Thyroid gland (tissue), 4 donors: ENCODE measurements around the gene HEXD. TPM values are rescaled to one million over a fixed set of nuclear protein-coding genes. Genes with fewer than 3 reads are reported as not detected.
A peak's percentile ranks its signal among the peaks of the same experiment; 100 is the strongest.
"Not testable (repeated sequence)": the region's sequence is repeated elsewhere in the genome, so short reads cannot be mapped to it uniquely, and the experiment has no call there.

Experiments used
- DNase-seq, 2 donors: peaks; one replicate each; pipeline ENCODE4 v3.0.0-alpha.2; 2019
- H3K27ac ChIP-seq, 3 donors: fragments of 200-600 bp; sonication (generic); 1 replicate in 2 of 3; 2 replicates in 1 of 3; pipeline ENCODE4 v1.5.1; 2016 to 2019; ENCODE audit warnings: mild to moderate bottlenecking in 1 of 3, moderate library complexity in 1 of 3
- H3K27me3 ChIP-seq: fragments of 200-600 bp; sonication (generic); one replicate; pipeline ENCODE4 v1.5.1; 2019
- H3K36me3 ChIP-seq, 2 donors: fragments of 200-600 bp; sonication (generic); one replicate each; pipeline ENCODE4 v1.5.1; 2016 to 2019
- H3K4me1 ChIP-seq, 2 donors: fragments of 200-600 bp; sonication (generic); one replicate each; pipeline ENCODE4 v1.5.1; 2017 to 2019
- H3K4me3 ChIP-seq, 3 donors: fragments of 200-600 bp; sonication (generic); replicated peaks in 1 of 3; 1 replicate in 2 of 3; 2 replicates in 1 of 3; pipeline ENCODE4 v1.5.1; 2016; ENCODE audit warnings: mild to moderate bottlenecking in 1 of 3
- H3K9me3 ChIP-seq: fragments of 200-600 bp; sonication (generic); one replicate; pipeline ENCODE4 v1.5.1; 2017
- CTCF ChIP-seq, 6 experiments: fragments of 200-600 bp in 3 of 6; fragments of 450-650 bp in 3 of 6; sonication (generic) in 3 of 6; IDR thresholded peaks; one replicate each; pipeline ENCODE4 v1.5.1; 2016 to 2019; ENCODE audit warnings: antibody characterized with exemption in 6 of 6, mild to moderate bottlenecking in 2 of 6, inconsistent platforms in 1 of 6, moderate library complexity in 1 of 6
- POLR2A ChIP-seq, 2 donors: fragments of 450-650 bp; IDR thresholded peaks; one replicate each; pipeline ENCODE4 v1.6.1; 2017; ENCODE audit warnings: antibody characterized with exemption in 2 of 2, mild to moderate bottlenecking in 2 of 2, moderate library complexity in 1 of 2
- WGBS, 2 donors: methylation state at CpG; one replicate each; pipeline ENCODE4 v1.1.5; 2017; 5-methylcytosine and 5-hydroxymethylcytosine counted together
- intact Hi-C: fragments of 100-400 bp; cut with DNase I; formaldehyde crosslinking; loops from one replicate; pipeline ENCODE4 v1.15.1; 2023
- total RNA-seq, 4 donors: library from RNA; depleted of rRNA; stranded (reverse); fragments of >200 nt; gene quantifications; one replicate each; pipeline ENCODE4 v1.2.3, GENCODE V29; 2016

The HEXD gene
- total RNA-seq, 4 donors from 2014 or later, result 33.2 to 72.7 (median 40.9) TPM

DNA sequence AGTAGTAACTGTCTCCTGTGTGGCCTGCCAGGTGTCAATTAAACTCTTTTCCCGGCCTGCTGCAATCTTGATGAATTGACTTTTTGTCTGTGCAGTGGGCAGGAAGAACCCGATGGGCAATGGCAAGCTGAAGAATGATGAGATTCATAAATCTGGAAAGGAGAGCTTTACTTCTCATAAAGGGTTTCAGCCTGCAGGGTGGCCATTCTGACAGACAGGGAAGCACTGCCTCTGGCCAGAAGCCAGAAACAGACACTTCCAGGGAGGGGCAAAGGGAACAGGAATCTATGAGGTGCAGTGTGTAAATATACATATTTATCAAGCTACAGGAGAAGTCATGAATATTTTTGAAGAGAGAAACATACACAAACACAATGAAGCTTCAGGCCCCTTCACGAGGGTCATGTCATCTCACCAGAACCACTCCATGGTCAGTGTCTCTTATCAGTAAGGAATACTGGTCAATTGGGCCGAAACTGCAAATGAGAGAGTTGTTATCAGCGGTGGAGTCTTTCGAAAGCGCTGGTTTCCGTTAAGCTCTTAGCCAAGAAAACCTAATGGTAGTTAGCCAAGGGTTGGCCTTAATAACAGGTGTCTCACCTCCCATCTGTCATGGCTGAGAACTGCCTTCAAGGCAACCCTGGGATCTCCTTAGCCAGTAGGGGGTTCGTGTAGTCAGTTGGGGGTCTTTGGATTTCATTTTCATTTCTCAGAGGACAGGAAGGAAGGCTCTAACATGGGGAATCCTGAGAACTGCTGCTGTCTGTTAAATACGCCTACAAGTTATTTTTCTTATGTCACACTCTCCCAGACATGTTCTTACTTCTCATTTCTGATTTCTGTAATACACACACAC, 39.2 kb downstream of the HEXD start:
- Histone ChIP-seq H3K27me3 (no peaks in the 10 kb centered on the region), H3K36me3 (peaks cover 9 to 17% of the 10 kb centered on the region in 2 donors), H3K9me3 (no peaks in the 10 kb centered on the region), H3K27ac (peak overlapping the region; percentile 98 to 100 (median 100)), H3K4me1 (peaks cover 13 to 31% of the 10 kb centered on the region in 2 donors), H3K4me3 (peak overlapping the region in 2 of 3 donors; percentile 78 to 99)
- intact Hi-C loops, result no loop called here
- no peak for DNase-seq
- TF ChIP-seq CTCF (IDR thresholded peaks at IDR 0.05) (no peak), POLR2A (IDR thresholded peaks at IDR 0.05) (no peak)
- WGBS, 2 donors, result 66 to 71% methylated on average over 10 of the region's 10 CpGs

DNA sequence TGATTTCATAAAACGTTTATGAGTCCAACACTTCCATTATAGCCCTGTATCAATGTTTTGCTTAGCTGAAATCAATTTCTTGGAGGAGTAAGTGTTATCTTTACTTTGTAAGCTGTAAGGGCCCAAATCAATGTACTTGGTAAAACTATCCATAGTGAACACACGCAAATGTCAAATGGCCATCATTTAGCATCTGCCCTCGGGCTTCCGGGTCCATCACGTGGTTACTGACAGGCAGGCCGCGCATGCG, 39.7 kb downstream of the HEXD start:
- Histone ChIP-seq H3K27me3 (no peaks in the 10 kb centered on the region), H3K36me3 (peaks cover 12 to 18% of the 10 kb centered on the region in 2 donors), H3K4me3 (peak overlapping the region; percentile 76 to 99 (median 78)), H3K4me1 (peaks cover 13 to 26% of the 10 kb centered on the region in 2 donors), H3K27ac (peak overlapping the region; percentile 98 to 100 (median 100)), H3K9me3 (no peaks in the 10 kb centered on the region)
- DNase-seq, result peak in 1 of 2 donors; percentile 91
- WGBS, 2 donors, result 1 to 2% methylated on average over 8 of the region's 8 CpGs
- TF ChIP-seq POLR2A (IDR thresholded peaks at IDR 0.05), result no peak
- intact Hi-C loops, result no loop called here

GRCh38 chr17:82458179-82458884, 40.2 kb downstream of the HEXD start, which contains the start of gene NARF:
NARF (plus strand) TSS chr17:82458741; CDS start chr17:82458804, 63 bp downstream.
- Histone ChIP-seq H3K4me1 (peaks cover 13 to 22% of the 10 kb centered on the region in 2 donors), H3K4me3 (peak within 1 kb of the TSS; percentile 76 to 99 (median 79)), H3K27me3 (no peaks in the 10 kb centered on the region), H3K36me3 (peaks cover 13 to 23% of the 10 kb centered on the region in 2 donors), H3K9me3 (no peaks in the 10 kb centered on the region), H3K27ac (peak within 1 kb of the TSS; percentile 98 to 100 (median 100))
- WGBS, 2 donors, result 1% methylated on average over 22 to 25 of the region's 85 CpGs
- peak; percentile 98 for DNase-seq
- TF ChIP-seq POLR2A (IDR thresholded peaks at IDR 0.05) (peak; percentile 90 to 96), CTCF (IDR thresholded peaks at IDR 0.05) (no peak)
- intact Hi-C loops, result no loop called here

DNA sequence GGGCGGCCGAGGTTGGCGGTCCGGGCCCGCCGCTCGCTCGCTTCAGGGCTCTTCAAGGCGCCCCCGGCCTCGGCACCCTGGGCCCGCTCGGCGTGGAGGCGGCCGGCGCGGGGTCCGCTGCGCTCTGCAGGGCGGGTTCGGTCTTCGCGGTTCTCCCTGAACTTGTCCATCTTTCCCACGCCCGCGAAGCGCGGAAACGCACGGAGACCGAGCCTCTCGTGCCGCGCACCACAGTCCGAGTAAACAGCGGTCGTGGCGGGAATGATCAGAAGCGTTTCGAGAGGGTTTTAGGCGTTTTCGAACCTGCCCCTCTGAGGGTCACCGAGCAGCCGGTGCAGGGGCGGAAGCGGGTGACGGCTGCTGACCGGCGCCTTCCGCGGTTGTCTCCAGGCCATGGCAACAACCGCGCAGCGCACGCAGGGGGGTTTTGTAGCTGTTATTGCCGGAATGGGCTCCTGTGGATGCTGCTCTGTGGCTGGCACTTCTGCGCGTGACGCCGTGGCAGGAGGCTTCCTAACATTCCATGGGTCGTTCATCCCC, 40.8 kb downstream of the HEXD start:
- Histone ChIP-seq H3K27me3 (no peaks in the 10 kb centered on the region), H3K36me3 (peaks cover 14 to 29% of the 10 kb centered on the region in 2 donors), H3K9me3 (no peaks in the 10 kb centered on the region), H3K27ac (peak overlapping the region; percentile 39 to 100 (median 50)), H3K4me1 (peaks cover 13 to 19% of the 10 kb centered on the region in 2 donors), H3K4me3 (peak overlapping the region; percentile 41 to 99 (median 79))
- peak; percentile 40 to 44 for DNase-seq
- TF ChIP-seq POLR2A (IDR thresholded peaks at IDR 0.05) (no peak), CTCF (IDR thresholded peaks at IDR 0.05) (no peak)
- intact Hi-C loops, result no loop called here
- 1% methylated on average over 35 to 42 of the region's 62 CpGs for WGBS, 2 donors

- H3K4me1 ChIP-seq, result peaks cover 13 to 19% of the 10 kb centered on the region in 2 donors
- intact Hi-C loops, H3K27ac ChIP-seq, DNase-seq, H3K27me3 ChIP-seq, H3K9me3 ChIP-seq, H3K4me3 ChIP-seq: not testable (repeated sequence)
- H3K36me3 ChIP-seq, result peaks cover 24 to 39% of the 10 kb centered on the region in 2 donors
- 89 to 94% methylated on average over 9 of the region's 9 CpGs for WGBS, 2 donors
These were observed 41.8 kb downstream of the HEXD start for GRCh38 chr17:82459936-82460335.
